GM12801 (cell line): ENCODE data around the gene CARD11.

Experiments used
- CTCF ChIP-seq: IDR thresholded peaks from one replicate; pipeline ENCODE4 v1.5.1; 2011; ENCODE audit warnings: control low read depth; ENCODE audit not compliant: insufficient read length; ENCODE audit errors: extremely low read depth

CARD11 gene

GRCh38 chr7:2953588-2954407 is 89.9 kb downstream of the CARD11 start:
- TF ChIP-seq CTCF = no peak

- TF ChIP-seq CTCF = no peak
These were observed 90.6 kb downstream of the CARD11 start for GRCh38 chr7:2953099-2953498.

GRCh38 chr7:2952316-2952715 is 91.4 kb downstream of the CARD11 start:
- no peak for TF ChIP-seq CTCF

GRCh38 chr7:2950578-2950977 is 93.1 kb downstream of the CARD11 start:
- no peak for TF ChIP-seq CTCF

- no peak for TF ChIP-seq CTCF
These were observed 94.9 kb downstream of the CARD11 start for GRCh38 chr7:2948749-2949148.

- no peak for TF ChIP-seq CTCF
These were observed 96.4 kb downstream of the CARD11 start for GRCh38 chr7:2947058-2947780.

- TF ChIP-seq CTCF = no peak
These were observed 98.5 kb downstream of the CARD11 start for GRCh38 chr7:2945171-2945570.
